Measurements from ENCODE around the gene ANO7. TPM values are rescaled to one million over a fixed set of nuclear protein-coding genes. Genes with fewer than 3 reads are reported as not detected.
A peak's percentile ranks its signal among the peaks of the same experiment; 100 is the strongest.

Gene ANO7
- total RNA-seq, 1 experiment from 2014 or later: 4.1 TPM

DNA sequence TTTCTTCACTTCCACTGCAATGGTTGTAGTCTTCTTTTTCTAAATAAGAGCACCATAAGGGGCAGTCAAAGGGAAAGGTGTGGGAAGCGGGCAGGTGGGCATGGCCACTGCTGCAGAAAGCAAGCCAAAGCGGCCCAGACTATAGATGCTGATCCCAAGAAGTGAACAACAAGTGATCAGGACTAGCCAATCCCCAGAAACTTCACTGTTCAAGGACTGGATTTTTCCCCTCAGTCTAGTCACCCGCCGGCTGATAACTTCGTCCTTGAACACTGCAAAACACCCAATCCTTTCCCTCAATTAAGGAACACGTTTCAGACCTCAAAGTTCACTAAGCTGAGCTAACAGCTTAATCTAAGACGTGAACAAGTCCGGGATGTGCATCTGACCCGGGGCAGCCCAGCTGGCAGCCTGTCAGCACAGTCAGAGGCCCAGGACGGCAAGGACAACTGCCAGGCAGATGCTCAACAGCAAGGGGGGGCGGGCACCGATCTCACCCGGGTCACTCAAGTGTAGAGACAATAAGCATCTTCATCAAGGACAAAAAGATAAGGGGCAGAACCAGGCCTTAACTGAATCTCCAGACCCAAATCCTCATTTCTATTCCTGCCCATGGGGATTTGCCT lies 67.2 kb downstream of the ANO7 start:
- Mint-ChIP-seq H3K27me3 (ENCODE audit: insufficient read depth, unreplicated experiment) (no peaks in the 10 kb centered on the region), H3K4me3 (ENCODE audit: unreplicated experiment) (no peak overlapping the region), H3K36me3 (ENCODE audit: insufficient read depth, unreplicated experiment) (peaks cover 84% of the 10 kb centered on the region), H3K9me3 (ENCODE audit: unreplicated experiment) (no peaks in the 10 kb centered on the region), H3K4me1 (ENCODE audit: low read depth, unreplicated experiment) (no peaks in the 10 kb centered on the region), H3K27ac (ENCODE audit: unreplicated experiment) (no peak overlapping the region)
- Histone ChIP-seq H3K4me3 (ENCODE audit: low read depth, low read length) (no peak overlapping the region), H3K9me3 (no peaks in the 10 kb centered on the region), H3K36me3 (ENCODE audit: control insufficient read depth, insufficient read depth, low read length) (peaks cover 3% of the 10 kb centered on the region), H3K4me1 (no peaks in the 10 kb centered on the region), H3K27me3 (replicated peaks; ENCODE audit: control insufficient read depth, insufficient read depth, low read length) (no peaks in the 10 kb centered on the region)
- TF ChIP-seq CTCF (IDR thresholded peaks at IDR 0.05; ENCODE audit: insufficient read depth in 1 of 2, low read depth in 1 of 2, low read length in 1 of 2, severe bottlenecking in 1 of 2, unreplicated experiment in 1 of 2): no peak
- BruUV-seq (replicated peaks): no TSS peak
- POLR2A ChIA-PET: no interaction called here
- CTCF ChIA-PET: no interaction called here
- intact Hi-C loops (cut with micrococcal nuclease; ENCODE audit: unreplicated experiment): no loop called here
- no peak for DNase-seq

DNA sequence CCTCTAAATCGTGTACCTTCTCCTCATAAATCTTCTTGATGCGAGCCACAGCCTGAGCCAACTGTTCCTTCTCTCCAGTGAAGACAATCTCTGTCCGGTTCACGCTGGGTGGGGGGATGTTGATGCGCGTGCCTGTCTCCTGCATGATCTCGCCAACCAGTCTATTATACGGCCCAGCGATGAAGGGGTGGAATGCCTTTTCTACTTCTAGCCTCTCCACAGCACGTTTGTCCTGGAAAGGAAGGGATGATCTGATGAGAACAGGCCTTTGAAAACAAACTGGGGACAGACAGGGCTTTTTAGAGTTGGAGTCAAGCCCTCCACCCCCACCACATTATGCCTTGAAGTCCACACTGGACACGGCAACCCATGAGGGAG lies 67.7 kb downstream of the ANO7 start:
- Histone ChIP-seq H3K27me3 (replicated peaks; ENCODE audit: control insufficient read depth, insufficient read depth, low read length) (no peaks in the 10 kb centered on the region), H3K9me3 (no peaks in the 10 kb centered on the region), H3K4me3 (ENCODE audit: low read depth, low read length) (no peak overlapping the region), H3K36me3 (ENCODE audit: control insufficient read depth, insufficient read depth, low read length) (peaks cover 3% of the 10 kb centered on the region), H3K4me1 (no peaks in the 10 kb centered on the region)
- intact Hi-C loops (cut with micrococcal nuclease; ENCODE audit: unreplicated experiment): no loop called here
- DNase-seq: no peak
- TF ChIP-seq CTCF (IDR thresholded peaks at IDR 0.05; ENCODE audit: insufficient read depth in 1 of 2, low read depth in 1 of 2, low read length in 1 of 2, severe bottlenecking in 1 of 2, unreplicated experiment in 1 of 2): no peak
- H3K9me3 Mint-ChIP-seq (ENCODE audit: unreplicated experiment): no peaks in the 10 kb centered on the region
- POLR2A ChIA-PET: no interaction called here
- no peak overlapping the region for H3K27ac Mint-ChIP-seq (ENCODE audit: unreplicated experiment)
- H3K27me3 Mint-ChIP-seq (ENCODE audit: insufficient read depth, unreplicated experiment): no peaks in the 10 kb centered on the region
- CTCF ChIA-PET: no interaction called here
- no peaks in the 10 kb centered on the region for H3K4me1 Mint-ChIP-seq (ENCODE audit: low read depth, unreplicated experiment)
- H3K36me3 Mint-ChIP-seq (ENCODE audit: insufficient read depth, unreplicated experiment): peaks cover 84% of the 10 kb centered on the region
- TSS peak; percentile 11 for BruUV-seq (replicated peaks)
- H3K4me3 Mint-ChIP-seq (ENCODE audit: unreplicated experiment): no peak overlapping the region

DNA sequence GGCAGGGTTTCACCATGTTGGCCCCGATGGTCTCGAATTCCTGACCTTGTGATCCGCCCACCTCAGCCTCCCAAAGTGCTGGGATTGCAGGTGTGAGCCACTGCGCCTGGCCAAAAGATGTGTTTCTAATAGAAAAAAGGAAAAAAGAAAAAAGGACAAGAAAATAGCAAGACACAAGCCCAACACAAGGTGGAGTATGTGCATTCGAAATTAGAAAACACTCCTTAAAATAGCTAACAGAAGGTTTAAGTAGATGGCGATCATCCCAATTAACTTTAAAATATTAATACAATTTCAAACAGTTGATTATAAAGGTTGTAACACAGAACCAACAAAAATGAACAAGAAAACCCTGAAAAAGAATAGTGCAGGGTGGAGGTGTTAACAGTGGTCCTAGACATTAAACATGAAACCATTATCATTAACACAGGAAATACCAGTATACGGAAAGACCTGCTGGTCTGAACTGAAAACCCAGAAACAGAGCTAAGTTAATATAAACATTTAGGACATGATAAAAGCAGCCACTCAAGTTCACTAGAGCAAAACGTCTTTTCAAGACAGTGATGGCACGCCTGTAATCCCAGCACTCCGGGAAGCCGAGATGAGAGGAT lies 69.0 kb downstream of the ANO7 start:
- POLR2A ChIA-PET: no interaction called here
- Histone ChIP-seq H3K4me3 (ENCODE audit: low read depth, low read length) (no peak overlapping the region), H3K4me1 (no peaks in the 10 kb centered on the region), H3K9me3 (no peaks in the 10 kb centered on the region), H3K36me3 (ENCODE audit: control insufficient read depth, insufficient read depth, low read length) (peaks cover 6% of the 10 kb centered on the region), H3K27me3 (replicated peaks; ENCODE audit: control insufficient read depth, insufficient read depth, low read length) (no peaks in the 10 kb centered on the region)
- Mint-ChIP-seq H3K36me3 (ENCODE audit: insufficient read depth, unreplicated experiment) (peaks cover 92% of the 10 kb centered on the region), H3K27me3 (ENCODE audit: insufficient read depth, unreplicated experiment) (no peaks in the 10 kb centered on the region), H3K4me1 (ENCODE audit: low read depth, unreplicated experiment) (no peaks in the 10 kb centered on the region), H3K27ac (ENCODE audit: unreplicated experiment) (no peak overlapping the region), H3K9me3 (ENCODE audit: unreplicated experiment) (no peaks in the 10 kb centered on the region), H3K4me3 (ENCODE audit: unreplicated experiment) (no peak overlapping the region)
- CTCF ChIA-PET: interaction anchor here (0.6 kb wide), 1 partner anchor 135 kb away, joined by 3 read pairs; no protein-coding TSS in a partner anchor
- no TSS peak for BruUV-seq (replicated peaks)
- intact Hi-C loops (cut with micrococcal nuclease; ENCODE audit: unreplicated experiment): no loop called here
- TF ChIP-seq CTCF (IDR thresholded peaks at IDR 0.05; ENCODE audit: insufficient read depth in 1 of 2, low read depth in 1 of 2, low read length in 1 of 2, severe bottlenecking in 1 of 2, unreplicated experiment in 1 of 2): no peak
- no peak for DNase-seq

All from Caco-2 (cell line).